ENCODE measurements around the gene ARHGEF16. TPM values are rescaled to one million over a fixed set of nuclear protein-coding genes. Genes with fewer than 3 reads are reported as not detected.

Gene ARHGEF16
- total RNA-seq, 2 donors from 2014 or later = 47.7 to 64.7 TPM

DNA sequence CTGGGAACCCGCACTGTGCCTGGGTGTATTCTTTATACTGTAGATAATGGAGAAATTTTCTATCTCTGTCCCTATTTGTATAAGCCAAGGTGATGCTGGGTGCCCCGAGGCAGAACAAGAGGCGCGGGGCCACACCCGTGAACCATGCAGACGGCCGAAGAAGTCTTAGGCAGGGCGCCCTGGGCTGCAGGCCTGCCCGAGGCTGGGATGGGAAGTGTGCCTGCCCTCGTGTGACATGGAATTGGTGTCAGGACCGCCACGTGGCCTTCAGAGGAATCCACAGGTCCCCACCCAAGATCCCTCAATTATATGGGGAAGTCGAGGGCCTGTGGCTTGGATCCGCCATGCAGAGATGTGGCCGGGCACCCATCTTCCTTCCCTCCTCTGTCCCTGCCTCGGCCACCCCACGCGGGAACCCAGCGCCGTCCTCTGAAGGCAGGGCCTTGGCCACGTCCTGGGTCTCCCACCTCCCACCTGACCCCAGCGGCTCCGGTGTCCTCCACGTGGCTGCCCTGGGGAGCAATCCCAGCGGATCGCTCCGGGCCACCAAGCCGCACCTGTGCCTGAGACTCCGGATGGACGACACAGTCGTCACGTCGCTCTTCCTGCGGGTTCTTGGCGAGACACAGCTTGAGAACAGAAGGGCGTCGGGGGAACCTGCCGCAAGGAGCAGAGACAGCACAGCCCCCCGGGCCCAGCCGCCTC, 19.9 kb upstream of the ARHGEF16 start:
- no peak for DNase-seq
- Histone ChIP-seq H3K9me3 (ENCODE audit: control insufficient read depth, low read length) (no peaks in the 10 kb centered on the region), H3K36me3 (ENCODE audit: control insufficient read depth, insufficient read depth, low read length) (no peaks in the 10 kb centered on the region), H3K4me3 (ENCODE audit: low read length) (no peak overlapping the region), H3K9ac (ENCODE audit: extremely low read depth, low read length, poor library complexity, severe bottlenecking) (no peak overlapping the region), H3K27me3 (ENCODE audit: control insufficient read depth, insufficient read depth, low read length, poor library complexity, severe bottlenecking) (no peaks in the 10 kb centered on the region), H3K4me1 (ENCODE audit: control insufficient read depth, insufficient read depth, low read length) (no peaks in the 10 kb centered on the region), H3K27ac (ENCODE audit: low read depth, low read length) (no peak overlapping the region)
- no peaks in the 10 kb centered on the region for H3K4me1 Mint-ChIP-seq
- no peak for TF ChIP-seq CTCF (conservative IDR thresholded peaks at IDR 0.05)
- H3K4me3 Mint-ChIP-seq = no peak overlapping the region
- no peaks in the 10 kb centered on the region for H3K36me3 Mint-ChIP-seq (ENCODE audit: low read depth)
- no peaks in the 10 kb centered on the region for H3K9me3 Mint-ChIP-seq
- 93% methylated on average over 29 to 40 of the region's 40 CpGs for WGBS, 2 experiments (ENCODE audit: insufficient coverage in 1 of 2, insufficient read length in 1 of 2)
- H3K27ac Mint-ChIP-seq = no peak overlapping the region
- no peaks in the 10 kb centered on the region for H3K27me3 Mint-ChIP-seq (ENCODE audit: insufficient read depth)

GRCh38 chr1:3435666-3436065, 18.8 kb upstream of the ARHGEF16 start:
- no peak for DNase-seq
- Histone ChIP-seq H3K4me3 (ENCODE audit: low read length) (no peak overlapping the region), H3K27me3 (ENCODE audit: control insufficient read depth, insufficient read depth, low read length, poor library complexity, severe bottlenecking) (no peaks in the 10 kb centered on the region), H3K9me3 (ENCODE audit: control insufficient read depth, low read length) (no peaks in the 10 kb centered on the region), H3K4me1 (ENCODE audit: control insufficient read depth, insufficient read depth, low read length) (no peaks in the 10 kb centered on the region), H3K27ac (ENCODE audit: low read depth, low read length) (no peak overlapping the region), H3K36me3 (ENCODE audit: control insufficient read depth, insufficient read depth, low read length) (no peaks in the 10 kb centered on the region), H3K9ac (ENCODE audit: extremely low read depth, low read length, poor library complexity, severe bottlenecking) (no peak overlapping the region)
- no peak overlapping the region for H3K27ac Mint-ChIP-seq
- H3K4me1 Mint-ChIP-seq = peaks cover 6% of the 10 kb centered on the region
- no peaks in the 10 kb centered on the region for H3K9me3 Mint-ChIP-seq
- H3K36me3 Mint-ChIP-seq (ENCODE audit: low read depth) = no peaks in the 10 kb centered on the region
- no peak for TF ChIP-seq CTCF (conservative IDR thresholded peaks at IDR 0.05)
- WGBS, 2 experiments (ENCODE audit: insufficient coverage in 1 of 2, insufficient read length in 1 of 2) = 84 to 87% methylated on average over 14 to 21 of the region's 21 CpGs
- H3K4me3 Mint-ChIP-seq = no peak overlapping the region
- H3K27me3 Mint-ChIP-seq (ENCODE audit: insufficient read depth) = no peaks in the 10 kb centered on the region

GRCh38 chr1:3436451-3436850, 18.0 kb upstream of the ARHGEF16 start:
- Mint-ChIP-seq H3K27me3 (ENCODE audit: insufficient read depth) (no peaks in the 10 kb centered on the region), H3K4me1 (peaks cover 11% of the 10 kb centered on the region), H3K36me3 (ENCODE audit: low read depth) (no peaks in the 10 kb centered on the region), H3K9me3 (no peaks in the 10 kb centered on the region), H3K4me3 (no peak overlapping the region), H3K27ac (no peak overlapping the region)
- Histone ChIP-seq H3K27ac (ENCODE audit: low read depth, low read length) (no peak overlapping the region), H3K9me3 (ENCODE audit: control insufficient read depth, low read length) (no peaks in the 10 kb centered on the region), H3K4me1 (ENCODE audit: control insufficient read depth, insufficient read depth, low read length) (no peaks in the 10 kb centered on the region), H3K36me3 (ENCODE audit: control insufficient read depth, insufficient read depth, low read length) (no peaks in the 10 kb centered on the region), H3K4me3 (ENCODE audit: low read length) (no peak overlapping the region), H3K27me3 (ENCODE audit: control insufficient read depth, insufficient read depth, low read length, poor library complexity, severe bottlenecking) (no peaks in the 10 kb centered on the region), H3K9ac (ENCODE audit: extremely low read depth, low read length, poor library complexity, severe bottlenecking) (no peak overlapping the region)
- DNase-seq = no peak
- 89 to 92% methylated on average over 5 to 11 of the region's 11 CpGs for WGBS, 2 experiments (ENCODE audit: insufficient coverage in 1 of 2, insufficient read length in 1 of 2)
- no peak for TF ChIP-seq CTCF (conservative IDR thresholded peaks at IDR 0.05)

All from endodermal cell (in vitro differentiated cells).